SKM-1 (cell line): ENCODE data around the gene PIGK.
"Not testable (repeated sequence)": the region's sequence is repeated elsewhere in the genome, so short reads cannot be mapped to it uniquely, and the experiment has no call there.

Experiments used
- DNase-seq: peaks from one replicate; lab custom pipeline; 2025; ENCODE audit not compliant: unreplicated experiment; lab: John Stamatoyannopoulos, UW

PIGK gene

DNA sequence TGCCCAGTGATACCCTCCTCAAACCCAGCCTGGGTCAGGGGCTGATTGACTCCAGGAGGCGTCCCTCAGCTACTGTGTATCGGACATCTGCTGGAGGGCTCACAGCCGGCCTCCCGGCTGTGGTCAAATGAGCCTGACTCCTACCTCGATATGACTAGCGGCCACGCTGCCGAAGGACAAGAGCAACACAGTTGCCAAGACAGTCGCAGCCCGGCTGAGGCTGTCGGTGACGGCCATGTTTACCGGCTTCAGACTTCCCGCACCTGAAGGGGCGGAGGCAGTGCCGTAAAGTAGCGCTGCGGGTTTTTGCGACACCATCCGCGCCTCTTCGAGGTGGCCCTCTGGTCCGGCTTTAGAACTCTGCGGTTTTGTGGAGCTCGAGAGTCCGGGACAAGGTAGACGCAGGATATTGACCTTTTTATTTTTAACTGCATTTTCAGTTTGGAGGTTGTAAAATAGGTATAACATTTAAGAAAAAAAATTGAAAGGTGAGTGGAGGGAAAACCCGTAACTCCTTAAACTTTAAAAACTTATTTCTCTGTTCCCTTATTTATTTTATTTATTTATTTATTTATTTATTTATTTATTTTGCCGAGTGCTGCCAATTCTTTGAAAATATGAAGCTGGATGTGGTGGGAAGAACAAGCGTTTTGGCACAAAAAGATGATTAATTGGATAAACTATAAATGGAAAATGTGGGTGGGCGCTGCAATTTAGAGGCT is at the start of gene PIGK:
TSS of gene PIGK (minus strand) at position 265 of the 722 bp plus-strand sequence. CDS start at position 237, 28 bp downstream.
- DNase-seq = peak; percentile 68

DNA sequence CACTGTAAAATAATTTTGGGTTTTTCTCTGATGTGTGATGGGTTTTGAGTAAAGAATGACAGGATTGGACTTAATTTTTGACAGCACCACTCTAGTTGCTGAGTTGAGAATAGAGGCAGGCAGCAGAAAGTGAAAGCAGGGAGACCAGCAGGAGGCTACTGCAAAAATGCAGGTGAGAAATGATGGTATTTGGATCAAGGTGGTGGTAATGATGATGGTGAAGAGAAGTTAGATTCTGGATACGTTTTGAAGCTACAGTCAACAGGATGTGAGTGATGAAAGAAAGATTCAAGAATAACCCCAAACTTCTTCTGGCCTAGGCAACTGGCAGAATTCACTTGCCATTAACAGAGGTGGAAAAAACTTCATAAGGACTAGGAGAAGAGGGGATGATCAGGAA is 47.8 kb upstream of the PIGK start:
- DNase-seq = no peak

DNA sequence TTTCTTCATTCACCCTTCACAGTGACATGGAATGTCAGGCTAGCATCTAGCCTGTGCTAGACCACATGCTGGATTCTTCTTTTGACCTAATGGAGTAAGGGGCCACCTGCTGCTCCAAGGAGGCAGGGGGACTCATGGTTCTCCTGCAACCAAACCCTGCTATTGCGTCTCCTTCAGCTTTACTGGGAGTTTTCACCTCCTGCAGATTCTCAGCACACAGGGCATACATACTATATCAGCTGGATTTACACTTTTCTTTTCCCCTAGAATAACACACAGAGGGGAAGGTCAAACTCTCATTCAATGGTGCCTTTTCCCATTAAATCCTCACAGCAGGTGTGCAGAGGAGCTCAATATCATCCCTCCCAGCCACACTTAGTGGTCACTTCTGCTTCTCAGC is 46.0 kb upstream of the PIGK start:
- DNase-seq = no peak

DNA sequence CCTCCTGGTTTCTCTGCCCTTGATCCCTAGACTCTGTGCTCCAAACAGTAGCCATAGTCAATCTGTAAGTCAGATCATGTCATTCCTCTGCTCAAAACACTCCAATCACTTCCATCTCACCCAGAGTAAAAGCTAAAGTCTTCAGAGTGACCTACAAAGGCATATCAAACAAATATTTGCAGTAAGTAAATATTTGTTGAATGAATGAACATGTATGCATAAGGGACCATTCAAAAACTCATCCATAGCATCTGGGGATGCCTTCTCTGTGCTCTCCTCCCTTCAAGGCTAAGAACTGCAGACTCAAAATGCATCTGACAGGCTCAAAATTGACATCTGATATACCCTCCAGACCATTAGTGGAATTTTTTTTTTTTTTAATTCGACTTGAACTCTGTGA is 44.5 kb upstream of the PIGK start:
- no peak for DNase-seq

DNA sequence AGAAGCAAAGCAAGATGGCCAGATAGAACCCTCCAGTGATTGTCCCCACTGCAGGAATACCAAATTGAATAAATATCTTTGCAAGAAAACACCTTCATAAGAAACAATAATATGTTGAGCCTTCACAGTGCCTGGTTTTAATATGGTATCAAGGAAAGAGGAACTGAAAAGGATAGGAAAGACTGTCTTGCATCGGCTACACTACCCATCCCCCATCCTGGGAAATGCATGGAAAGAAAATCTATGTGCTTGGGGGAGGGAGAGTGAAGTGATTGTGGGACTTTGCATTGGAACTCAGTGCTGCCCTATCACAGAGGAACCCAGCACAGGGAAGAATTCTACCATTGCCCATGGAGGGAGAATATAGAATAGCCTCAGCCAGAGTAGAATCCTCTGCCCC is 34.0 kb upstream of the PIGK start:
- no peak for DNase-seq

DNA sequence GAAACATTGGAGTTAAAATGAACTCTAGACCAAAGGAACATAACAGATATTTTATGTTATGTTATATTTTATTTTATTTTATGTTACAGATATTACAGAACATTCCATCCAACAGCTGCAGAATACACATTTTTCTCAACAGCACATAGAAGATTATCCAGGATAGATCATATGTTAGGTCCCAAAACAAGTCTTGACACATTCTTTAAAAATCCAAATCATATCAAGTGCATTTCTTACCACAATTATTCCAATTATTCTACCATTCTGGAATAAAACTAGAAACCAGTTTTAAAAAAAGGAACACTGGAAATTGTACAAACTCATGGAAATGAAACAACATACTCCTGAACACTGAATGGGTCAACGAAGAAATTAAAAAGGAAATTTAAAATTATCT is 30.9 kb upstream of the PIGK start:
- no peak for DNase-seq

DNA sequence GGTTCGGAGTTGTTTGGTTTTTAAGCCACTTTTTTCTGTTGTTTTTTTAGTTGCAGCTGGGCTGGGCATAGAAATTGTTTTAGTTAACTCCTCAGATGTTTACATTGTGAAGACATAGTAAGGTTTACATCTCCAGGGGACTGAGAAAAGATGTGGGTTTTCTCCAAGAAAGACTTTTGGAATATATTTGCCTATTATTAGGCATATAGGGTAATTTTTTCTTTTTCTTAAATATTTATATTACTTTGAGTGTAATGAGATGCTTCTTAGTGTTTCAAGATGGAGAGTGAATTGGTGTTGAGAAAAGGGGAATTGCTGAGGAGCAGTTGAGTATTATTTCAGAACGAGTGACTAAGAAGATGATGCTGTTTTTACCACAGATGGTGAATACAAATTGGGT is 26.6 kb upstream of the PIGK start:
- DNase-seq = no peak

DNA sequence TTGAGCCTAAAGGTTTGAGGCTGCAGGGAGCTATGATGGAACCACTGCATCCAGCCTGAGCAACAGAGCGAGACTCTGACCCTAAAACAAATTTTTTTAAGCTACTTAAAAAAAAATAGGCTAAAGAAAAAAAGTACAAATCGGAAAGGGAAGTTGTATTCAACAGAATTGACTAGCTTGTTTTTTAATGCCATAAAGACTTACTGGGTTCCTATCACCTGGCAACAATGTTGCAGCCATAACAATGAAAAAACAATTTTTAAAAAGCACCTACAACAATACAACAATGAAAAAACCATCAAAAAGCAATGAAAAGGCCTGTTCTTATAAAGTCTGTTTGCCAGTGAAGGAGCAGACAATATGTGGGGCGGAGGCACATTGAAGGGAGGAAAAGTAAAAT is 20.1 kb upstream of the PIGK start:
- no peak for DNase-seq

DNA sequence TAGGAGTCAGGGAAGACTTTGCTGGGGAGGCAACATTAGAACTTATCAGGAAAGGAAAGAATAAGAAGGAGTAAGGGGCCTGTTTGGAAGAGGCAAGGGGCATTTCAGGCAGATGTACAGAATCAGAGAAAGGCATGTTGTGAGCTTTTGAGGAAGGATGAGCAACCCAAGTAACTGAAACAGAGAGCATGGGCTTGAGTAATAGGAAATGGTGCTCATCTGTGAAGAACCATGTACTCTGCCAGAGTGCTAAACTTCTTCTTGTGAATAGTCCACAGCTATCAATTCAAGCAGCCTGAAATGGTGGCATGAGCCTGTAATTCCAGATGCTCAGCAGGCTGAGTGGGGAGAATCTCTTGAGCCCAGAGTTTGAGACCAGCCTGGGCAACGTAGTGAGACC is 19.2 kb upstream of the PIGK start:
- DNase-seq = peak; percentile 77

DNA sequence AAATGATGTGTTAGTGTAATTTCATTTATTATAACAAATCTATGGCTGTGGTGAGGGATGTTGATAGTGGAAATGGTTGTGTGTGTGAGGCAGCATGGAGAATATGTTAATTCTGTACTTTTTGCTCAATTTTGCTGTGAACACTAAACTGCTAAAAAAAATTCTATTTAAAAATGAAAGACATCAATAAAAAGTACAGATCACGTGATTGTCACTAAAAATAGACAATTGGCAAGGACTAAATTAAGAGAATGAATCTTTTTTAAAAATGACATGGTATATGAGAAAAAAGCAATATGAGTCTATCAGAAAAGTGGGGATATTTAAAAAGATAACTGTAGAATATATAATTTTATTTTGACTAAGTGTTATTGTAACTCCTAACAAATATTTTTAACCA is 15.7 kb upstream of the PIGK start:
- DNase-seq = no peak

DNA sequence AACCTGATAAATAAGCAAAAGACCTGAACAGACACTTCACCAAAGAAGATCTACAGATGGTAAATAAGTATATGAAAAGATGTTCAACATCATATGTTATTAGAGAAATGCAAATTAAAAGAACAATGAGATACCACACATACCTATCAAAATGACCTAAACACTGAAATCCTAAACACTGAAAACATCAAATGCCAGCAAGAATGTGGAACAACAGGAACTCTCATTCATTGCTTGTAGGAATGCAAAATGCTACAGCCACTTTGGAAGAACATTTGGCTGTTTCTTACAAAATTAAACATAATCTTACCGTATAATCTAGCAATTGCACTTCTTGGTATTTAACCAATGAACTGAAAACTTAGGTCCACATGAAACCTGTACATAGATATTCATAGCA is 14.9 kb upstream of the PIGK start:
- DNase-seq = no peak

DNA sequence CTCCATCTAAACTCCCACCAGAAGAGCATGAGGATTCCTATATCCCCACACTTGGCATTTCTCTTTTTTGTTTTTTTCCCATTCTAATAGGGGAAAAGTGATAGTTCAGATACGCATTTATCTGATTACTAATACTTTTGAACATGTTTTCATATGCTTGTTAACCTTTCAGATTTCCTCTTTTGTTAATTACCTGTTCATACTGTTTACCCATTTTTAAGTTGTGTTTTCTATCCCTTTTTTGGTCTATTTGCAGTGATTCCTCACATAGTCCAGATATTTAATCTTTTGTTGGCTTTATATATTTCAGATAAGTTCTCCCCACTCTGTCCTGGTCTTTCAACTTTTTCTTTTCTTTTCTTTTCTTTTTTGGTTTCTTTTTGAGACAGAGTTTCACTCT is 13.6 kb upstream of the PIGK start:
- DNase-seq = no peak

DNA sequence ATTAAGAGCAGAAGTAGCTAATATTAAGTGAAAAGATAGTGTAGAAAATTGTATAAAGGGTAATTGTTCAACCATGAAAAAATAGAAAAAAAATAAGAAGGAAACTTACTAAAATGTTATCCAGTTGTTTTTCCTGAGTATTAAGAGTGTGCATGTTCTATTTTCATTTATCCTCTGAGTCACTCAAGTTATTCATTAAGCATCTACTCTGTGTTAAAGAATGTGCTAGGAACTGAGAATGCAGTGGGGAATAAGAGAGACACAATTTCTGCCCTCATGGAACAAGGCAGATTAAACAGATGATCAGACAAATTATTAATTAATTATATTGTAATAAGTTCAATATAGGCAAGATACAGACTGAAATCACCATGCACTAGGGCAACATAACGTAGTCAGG is 10.8 kb upstream of the PIGK start:
- DNase-seq = no peak

DNA sequence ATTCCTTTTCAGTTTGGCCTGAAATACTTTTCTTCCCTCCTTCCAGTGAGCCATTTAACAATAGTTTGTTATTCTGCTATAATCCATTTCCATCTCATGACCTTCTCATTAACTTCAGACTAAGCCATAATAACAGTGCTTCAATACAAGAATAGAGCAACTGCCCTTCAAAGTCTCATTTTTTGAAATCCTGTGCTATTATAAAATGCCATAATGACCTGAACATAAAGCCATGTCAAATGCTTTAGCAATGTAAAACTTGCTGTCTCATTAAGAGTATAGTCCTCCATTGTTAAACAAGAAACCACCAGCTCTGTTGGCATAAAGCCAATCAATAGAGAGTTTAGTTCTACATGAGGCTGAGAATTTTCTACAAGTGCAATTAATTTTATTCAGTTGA is 9.6 kb upstream of the PIGK start:
- DNase-seq = no peak

DNA sequence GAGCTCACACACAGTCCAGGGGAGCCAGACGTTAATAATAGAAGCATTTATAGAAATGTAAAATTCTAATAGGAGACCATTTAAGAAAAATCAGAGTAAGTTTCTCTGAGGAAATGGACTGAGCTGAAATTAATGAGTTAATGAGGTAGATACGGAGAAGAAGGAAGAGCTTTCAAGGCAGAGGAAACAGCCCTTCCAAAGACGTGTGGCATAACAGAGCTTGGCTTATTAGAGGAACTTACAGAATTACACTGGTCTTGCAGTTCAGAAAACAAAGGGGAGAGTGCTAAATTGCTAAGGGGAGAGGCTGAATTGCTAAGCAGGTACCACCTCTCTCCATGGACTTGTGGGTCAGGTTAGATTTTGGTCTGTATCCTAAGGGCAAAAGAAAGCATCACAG is 8.2 kb upstream of the PIGK start:
- peak; percentile 27 for DNase-seq

DNA sequence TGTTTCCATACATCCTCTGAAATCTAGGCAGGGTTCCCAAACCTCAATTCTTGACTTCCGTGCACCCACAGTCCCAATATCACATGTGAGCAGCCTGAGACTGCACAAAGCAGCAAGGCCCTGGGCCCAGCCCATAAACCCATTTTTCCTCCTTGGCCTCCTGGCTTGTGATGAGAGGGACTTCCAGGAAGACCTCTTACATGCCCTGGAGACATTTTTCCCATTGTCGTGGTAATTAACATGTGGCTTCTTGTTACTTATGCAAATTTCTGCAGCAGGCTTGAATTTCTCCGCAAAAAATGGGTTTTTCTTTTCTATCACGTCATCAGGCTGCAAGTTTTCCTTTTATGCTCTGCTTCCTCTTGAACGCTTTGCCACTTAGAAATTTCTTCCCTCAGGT is 3.3 kb upstream of the PIGK start:
- no peak for DNase-seq

DNA sequence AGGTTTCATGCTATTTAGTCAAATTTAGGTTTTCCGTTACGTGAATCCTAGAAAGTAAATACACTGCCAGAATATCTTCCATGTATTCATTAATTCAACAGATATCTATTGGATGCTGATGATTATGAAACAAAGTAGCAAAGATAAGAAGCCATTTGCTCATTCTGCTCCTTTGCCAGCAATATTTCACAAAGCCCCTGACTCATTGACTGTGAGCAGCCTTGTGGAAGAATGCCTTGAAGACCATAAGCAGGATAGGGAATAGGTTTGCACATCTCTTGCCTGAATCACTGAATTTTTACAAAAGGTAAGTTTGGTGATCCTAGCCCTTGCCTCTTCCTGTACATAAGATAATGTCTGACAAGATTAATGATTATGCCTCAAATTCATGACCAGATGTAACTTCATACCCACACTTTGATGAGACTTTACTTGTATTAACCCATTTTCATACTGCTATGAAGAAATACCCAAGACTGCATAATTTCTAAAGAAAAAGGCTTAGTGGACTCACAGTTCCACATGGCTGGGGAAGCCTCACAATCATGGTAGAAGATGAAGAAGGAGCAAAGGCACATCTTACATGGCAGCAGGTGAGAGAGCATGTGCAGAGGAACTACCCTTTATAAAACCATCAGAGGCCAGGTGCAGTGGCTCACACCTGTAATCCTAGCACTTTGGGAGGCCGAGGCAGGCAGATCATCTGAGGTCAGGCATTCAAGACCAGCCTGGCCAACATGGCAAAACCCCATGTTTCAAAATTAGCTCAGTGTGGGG is 1.6 kb upstream of the PIGK start:
- no peak for DNase-seq

DNA sequence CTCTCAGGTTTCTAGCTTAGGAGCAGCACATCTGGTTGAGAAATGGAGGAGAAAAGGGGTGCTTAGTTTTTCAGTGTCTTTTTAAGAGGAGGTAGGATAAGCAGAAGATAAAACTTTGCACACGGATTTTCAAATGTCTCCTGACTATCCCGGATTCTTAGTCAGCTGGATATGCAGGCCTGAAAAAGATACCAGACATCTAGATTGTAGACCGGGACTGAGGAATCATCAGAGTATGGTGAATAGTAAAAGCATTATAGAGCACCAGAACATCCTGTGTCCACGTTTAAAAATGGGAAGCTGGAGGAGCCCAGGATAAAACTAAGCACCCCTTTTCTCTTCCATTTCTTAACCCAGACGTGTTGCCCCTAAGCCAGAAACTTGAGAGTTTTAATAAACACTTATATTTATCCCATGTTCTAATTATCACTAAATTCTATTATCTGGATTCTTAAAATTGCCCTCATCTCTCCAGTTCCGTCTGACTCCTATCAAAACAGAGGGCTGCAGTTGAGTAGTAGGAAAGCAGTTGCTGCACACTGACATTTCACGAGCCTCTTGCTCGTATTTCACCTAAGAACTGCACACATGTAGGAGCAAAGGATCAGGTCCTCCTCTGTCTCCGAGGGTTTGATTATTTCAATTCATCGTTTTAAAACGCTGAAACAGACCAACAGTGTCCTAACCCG is 609 bp downstream of the PIGK start:
- no peak for DNase-seq

DNA sequence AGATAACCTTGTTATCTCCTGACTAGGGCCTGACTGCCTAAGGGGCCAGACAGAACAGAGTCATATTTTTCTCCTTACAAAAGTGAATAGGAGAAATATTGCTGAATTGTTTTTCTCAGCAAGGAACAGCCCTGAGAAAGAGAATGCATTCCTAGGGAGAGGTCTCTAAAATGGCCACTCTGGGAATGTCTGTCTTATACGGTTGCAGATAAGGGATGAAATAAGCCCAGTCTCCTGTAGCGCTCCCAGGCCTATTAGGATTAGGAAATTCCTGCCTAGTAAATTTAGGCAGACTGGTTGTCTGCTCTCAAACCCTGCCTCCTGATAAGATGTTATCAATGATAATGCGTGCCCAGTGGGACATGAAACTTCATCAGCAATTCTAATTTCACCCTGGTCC is 15.2 kb downstream of the PIGK start:
- DNase-seq = not testable (repeated sequence)

DNA sequence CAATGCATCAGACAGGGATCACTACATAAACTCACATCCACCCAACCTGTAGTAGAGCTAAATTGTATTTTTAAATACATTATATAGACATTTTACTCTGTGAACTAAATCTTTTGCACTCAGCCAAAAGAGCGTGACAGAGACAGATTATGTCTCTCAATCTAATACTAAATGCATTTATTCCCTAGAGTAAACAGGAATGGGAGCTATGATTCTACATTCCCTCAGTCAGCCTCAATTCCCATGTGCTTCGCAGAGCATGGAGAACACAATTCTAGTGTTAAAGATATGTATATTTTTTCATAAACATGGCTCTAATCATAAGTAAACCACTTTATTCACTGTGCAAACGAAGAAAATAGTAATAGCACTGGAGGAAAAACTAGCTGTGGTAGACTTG is 16.5 kb downstream of the PIGK start:
- DNase-seq = no peak

DNA sequence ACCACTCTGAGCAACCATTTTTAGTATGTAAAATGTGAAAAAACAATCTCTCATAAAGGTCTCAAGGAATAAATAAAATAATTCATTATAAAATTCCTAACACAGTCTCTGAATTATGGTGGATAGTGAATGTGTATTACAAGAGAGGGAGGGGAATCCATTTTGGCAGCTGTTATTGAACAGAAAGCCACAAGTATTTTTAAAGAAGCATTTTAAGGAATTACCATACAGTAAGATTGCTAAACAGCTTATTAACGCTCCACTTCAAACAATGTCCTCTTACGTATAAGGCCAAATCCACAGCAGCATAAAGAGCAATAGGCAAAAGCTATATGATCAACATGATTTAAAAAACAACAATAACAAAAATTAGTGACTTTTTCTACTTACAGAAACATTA is 18.4 kb downstream of the PIGK start:
- no peak for DNase-seq

DNA sequence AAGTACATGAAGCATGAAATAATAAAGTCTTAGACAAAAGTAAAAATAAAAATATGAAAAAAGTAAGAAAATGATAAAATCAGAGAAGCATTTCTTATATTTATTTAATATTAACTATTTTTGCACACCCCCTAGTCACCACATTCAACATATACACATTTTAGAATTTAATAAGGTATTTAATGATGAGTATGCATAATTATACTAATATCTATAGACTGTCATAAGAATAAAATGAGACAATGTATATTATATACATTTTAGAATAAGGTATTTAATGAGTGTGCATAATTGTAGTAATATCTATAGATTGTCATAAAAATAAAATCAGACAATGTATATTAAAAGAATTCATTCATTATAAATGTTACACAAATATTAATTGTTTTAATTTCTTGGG is 18.9 kb downstream of the PIGK start:
- no peak for DNase-seq
